Right lobe of liver (tissue), 4 donors: ENCODE results near the gene SNAPC3.
"Not testable (repeated sequence)": the region's sequence is repeated elsewhere in the genome, so short reads cannot be mapped to it uniquely, and the experiment has no call there.

Experiments used
- CTCF ChIP-seq, 4 donors: fragments of 200-600 bp in 3 of 4; fragments of 450-650 bp in 1 of 4; IDR thresholded peaks; one replicate each; pipeline versions ENCODE4 v1.5.1 to v1.8.0; 2016 to 2022; ENCODE audit warnings: antibody characterized with exemption in 4 of 4, mild to moderate bottlenecking in 2 of 4
- POLR2A ChIP-seq: fragments of 450-650 bp; IDR thresholded peaks from one replicate; pipeline ENCODE4 v1.6.1; 2017; ENCODE audit warnings: antibody characterized with exemption, mild to moderate bottlenecking
- donor health status: DM: no; HTN: no; CAD: no.
- donor health status: DM: no; HTN: no; CAD: no.
- donor health status: DM: no; HTN: yes; CAD: no.

- not testable (repeated sequence) for TF ChIP-seq CTCF (IDR thresholded peaks at IDR 0.05); POLR2A
Measured at GRCh38 chr9:15427702-15428101, 5.0 kb downstream of the SNAPC3 start.
